HG03460 (cell line): ENCODE data around the gene TBATA.

Experiments
- ATAC-seq: cut with Tn5 transposase; IDR thresholded peaks from one replicate; pipeline ENCODE4 v1.9.1; 2021; ENCODE audit not compliant: unreplicated experiment

Gene TBATA

DNA sequence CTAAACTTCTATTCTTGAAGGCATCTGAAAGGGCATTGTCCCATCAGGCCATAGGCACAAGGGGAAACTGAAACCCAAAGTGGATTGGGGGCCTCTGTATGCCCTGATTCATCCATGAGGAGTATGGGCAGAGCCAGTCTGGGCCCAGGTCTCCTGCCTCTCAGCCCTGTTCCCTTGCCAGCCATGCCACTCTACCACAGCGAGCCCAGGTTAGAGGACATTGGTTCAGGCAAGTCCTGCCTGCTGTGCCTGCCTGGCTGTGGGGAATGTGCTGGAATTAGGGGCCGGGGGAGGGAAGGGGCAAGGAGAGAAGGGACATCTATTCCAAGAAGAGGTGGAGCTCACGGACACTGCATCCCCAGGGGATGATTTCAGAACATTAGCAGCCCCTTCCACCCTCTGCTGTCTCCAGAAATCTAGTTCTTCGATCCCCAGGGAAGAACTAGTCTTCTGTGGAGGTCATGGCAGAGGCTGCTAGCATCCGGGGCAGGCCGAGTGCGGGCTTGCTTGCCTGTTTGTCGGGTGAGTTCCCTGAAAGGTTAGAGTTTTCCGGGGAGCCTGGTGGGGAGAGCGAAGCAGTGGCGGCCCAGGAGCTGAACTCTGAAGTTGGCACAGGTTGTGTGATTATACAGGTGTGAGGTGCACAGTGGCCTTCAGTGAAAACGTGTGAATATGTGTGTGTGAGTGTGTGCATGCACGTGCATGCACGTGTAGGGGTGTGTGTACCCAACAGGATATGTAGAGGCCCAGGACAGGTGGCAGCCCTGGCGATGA lies 37.8 kb downstream of the TBATA start:
- ATAC-seq, result no peak

DNA sequence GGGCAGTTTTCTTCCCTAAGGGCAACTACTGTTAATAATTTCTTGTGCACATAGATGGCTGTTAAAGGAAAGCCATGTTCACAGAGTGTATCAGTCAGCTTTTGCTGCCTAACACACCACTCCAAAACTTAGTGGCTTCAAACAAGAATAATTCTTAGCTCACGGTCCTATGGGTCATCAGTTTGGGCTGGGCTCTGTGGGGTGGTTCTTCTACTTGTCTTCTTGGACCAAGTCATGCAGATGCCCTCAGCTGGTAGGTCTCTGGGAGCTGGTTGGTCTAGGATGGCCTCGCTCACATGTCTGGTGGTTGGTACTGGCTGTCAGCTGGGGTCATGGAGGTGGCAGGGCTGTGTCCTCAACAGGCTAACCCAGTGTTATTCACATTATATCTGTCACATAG lies 39.6 kb downstream of the TBATA start:
- ATAC-seq, result no peak

DNA sequence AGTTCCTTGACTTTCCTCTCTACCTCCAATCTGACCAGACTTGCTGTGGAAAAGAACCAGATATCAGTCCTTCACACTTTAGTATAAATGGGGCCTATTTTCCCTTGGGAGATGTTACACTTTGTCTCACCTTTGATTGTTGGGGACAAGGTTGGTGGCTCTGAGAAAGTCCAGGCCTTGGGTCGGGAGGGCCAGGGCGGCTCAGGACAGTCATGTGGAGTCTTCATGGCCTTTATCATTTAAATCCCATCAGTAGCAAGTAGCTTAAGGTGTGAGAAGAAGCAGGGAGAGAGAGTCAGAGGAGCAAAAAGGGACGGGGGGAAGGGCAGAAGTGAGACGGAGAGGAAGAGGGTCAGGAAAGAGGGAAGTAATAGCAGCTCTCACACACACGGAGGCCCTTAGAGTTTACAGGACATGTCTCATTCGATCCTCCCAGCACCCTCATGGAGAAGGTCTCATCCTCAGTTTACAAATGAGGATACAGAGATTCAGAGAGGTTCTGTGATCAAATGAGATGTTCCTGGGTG lies 40.5 kb downstream of the TBATA start:
- ATAC-seq, result no peak

DNA sequence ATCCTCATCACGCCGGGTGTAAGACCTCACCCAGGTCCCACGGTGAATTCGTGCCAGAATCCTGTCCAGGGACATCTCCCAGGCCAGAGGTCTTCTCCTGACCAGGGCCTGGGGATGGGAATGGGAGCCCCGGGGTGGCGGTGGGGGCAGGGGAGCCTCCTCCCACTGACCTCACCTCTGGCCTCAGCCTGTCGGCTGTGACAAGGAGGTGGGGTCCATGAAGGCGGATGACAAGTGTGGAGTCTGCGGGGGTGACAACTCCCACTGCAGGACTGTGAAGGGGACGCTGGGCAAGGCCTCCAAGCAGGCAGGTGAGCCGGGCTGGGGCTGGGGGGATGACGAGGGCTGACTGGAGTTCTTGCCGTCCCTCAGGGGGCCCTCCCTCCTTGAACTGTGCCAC lies 41.3 kb downstream of the TBATA start:
- ATAC-seq, result no peak

DNA sequence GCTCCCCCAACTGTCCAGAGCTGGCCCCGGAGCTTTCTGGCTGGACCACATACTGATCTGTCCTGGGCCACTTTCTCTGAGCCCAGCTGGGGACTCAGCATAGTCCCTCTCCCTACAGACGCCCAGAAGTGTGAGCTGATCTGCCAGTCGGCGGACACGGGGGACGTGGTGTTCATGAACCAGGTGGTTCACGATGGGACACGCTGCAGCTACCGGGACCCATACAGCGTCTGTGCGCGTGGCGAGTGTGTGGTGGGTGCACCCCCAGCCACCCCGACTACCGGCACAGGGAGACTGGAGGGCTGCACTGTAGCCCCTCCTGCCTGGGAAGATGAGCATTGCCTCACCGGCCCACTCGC lies 41.8 kb downstream of the TBATA start:
- no peak for ATAC-seq

DNA sequence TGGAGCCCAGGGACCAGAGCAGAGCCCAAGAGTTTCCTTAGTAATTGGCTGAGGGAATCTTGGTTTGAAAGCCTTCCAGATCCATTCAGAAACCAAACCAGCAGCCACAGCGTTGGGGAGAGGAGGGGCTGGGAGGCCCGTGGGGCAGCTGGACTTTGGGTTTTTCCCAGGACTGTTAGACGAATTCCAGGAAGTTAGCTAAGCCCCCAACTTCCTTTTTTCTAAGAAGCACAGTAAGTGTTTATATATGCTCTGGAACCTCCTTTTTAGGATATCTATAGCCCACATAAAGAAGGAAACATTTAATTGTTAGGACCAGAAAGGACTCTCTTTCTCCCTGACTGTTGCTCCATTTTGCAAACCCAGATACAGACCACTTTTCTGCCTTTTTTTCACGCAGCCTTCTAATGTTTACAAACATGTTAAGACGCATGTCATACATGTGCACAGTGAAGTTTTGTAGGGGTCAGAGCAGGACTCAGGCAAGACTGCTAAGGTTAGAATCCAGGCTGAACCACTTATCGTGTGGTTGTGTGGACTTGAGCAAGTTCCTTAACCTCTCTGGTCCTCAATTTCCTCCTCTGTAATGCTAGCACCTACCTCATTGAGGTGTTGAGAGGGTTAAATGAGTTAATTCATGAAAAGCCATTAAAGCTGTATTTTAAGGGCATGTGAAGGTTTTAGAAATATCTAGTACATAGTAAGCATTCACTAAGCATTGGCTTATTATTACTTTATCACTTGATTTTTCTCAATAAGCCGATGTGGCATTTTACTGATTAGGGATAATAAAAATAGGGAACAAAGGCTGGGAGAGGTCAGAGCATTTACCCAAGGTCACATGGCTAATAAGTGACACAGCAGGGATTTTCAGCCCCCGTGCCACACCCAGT lies 42.4 kb downstream of the TBATA start:
- ATAC-seq, result no peak

DNA sequence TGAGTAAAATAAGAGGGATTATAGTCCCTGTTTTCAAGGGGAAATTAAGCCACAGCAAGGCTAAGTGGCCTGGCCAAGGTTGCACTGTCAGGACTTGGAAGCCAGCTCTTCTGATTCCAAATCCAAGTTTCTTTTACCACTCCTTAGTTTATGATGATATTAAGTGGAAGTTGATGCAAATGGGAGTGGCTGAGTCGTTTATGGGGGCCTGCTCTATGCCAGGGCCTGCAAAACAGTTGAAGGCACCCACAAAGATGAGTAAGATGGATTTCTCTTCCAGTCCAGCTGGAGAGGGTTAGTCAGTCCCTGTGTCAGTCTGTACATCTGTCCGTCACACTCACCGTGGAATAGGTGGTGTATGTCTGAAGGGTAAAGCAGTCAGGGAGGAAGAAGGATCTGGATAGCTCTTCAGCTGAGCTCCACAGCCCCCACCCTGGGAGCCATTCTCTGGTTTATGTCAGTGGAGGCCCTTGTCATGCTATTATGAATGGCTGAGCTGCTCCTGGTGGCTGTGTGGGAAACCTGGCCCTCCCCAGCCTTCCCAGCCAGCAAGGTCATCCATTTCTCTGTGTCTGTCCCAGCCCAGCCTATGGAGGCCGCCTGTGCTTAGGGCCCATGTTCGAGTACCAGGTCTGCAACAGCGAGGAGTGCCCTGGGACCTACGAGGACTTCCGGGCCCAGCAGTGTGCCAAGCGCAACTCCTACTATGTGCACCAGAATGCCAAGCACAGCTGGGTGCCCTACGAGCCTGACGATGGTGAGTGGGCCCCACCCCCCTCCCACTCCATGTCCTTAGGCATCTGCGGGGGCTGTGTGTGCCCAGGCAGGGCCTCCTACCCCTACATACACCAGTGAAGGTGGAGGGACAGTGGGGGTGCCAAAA lies 44.5 kb downstream of the TBATA start:
- ATAC-seq, result no peak

DNA sequence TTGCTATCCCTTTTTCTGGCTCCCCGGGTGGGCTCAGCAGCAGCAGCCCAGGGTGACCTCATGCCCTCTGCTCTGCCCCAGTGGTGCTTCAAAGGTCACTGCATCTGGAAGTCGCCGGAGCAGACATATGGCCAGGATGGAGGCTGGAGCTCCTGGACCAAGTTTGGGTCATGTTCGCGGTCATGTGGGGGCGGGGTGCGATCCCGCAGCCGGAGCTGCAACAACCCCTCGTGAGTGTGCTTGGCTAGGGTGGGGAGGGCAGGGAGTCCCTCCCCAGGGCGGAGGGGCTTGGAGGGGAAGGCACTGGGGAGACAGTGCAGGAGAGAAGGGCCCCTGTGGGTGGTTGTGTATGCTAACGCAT lies 46.4 kb downstream of the TBATA start:
- ATAC-seq, result no peak

DNA sequence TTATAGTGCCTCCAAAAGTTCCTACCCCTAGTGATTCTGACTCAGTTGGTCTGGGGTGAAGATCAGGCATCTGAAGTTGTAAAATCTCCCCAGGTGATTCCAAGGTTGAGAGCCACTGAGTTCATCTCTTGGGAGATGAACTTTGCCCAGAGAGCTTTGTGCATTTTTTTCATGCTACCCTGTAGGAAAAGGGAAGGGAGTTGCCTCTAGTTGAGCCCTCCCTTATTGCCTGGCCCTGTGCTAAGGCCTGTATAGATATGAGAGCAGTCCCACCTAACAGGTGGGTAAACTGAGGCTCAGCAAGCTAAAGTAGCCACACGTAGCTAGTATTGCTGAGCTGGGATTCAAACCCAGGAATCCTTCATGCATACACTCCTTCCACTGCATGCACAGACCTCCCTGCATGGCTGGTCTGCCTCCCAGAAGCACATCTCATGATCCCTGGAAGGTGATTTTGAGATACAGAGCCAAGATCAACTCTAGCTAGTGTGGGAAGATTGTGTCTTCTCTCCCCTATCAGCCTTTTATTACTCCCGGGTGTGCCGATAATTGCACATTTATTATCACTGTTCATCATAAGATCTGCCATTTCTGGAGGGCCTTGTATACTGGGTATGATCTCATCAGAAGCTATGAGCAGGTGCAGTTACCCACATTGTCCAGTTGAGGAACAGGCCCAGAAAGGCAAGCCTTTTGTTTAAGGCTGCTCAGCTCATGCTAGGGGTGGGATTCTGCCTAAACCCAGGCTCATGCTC lies 47.0 kb downstream of the TBATA start:
- ATAC-seq, result no peak

DNA sequence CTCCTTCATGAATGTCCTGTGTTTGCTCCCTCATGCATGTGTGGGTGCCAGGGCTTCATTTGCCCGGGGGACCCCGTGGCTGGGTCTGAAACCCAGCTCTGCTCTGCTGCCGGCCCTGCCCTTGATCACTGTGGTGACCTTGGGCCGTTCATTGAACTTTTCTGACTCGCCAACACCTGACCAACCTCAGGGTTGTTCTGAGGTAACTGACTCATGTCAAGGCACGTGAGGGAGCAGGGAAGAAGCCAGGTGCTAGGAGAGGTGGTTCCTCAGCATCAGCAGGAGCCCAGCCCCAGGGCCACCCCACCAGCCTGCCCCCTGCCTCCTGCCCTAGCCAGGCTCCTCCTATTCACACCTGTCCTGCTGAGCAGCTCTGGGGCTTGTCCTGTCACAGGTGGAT lies 47.9 kb downstream of the TBATA start:
- ATAC-seq, result no peak

DNA sequence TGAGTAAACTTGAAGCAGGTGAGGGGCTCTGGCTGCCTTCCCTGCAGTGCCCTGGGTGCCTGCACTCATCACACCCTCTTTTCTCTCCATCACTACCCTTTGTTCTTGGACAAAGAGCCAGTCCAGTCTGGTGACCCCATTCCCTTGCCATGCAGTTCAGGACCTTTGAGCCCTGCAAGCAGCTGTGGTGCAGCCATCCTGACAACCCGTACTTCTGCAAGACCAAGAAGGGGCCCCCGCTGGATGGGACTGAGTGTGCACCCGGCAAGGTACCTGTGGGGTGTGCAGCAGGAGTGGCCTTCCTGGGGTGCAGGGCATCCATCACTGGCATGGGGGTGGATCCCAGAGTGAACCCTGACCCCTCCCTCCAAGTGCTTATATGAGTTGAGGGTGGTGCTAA lies 48.7 kb downstream of the TBATA start:
- no peak for ATAC-seq

DNA sequence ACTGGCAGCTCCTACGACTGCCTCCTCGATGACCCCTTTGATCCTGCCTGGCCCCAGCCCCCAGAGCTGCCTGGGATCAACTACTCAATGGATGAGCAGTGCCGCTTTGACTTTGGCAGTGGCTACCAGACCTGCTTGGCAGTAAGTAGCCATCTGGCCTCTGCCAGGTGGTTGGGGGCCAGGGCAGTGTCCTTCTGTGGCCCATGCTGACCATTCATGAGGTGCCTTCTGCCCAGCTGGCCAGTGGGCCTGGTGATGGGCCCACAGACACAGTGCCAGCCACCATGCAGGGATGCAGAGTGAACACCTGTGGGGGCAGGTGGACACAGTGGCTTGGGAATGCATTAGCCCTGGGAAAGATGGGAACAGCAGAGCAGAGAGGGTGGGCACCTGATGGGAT lies 50.0 kb downstream of the TBATA start:
- ATAC-seq, result no peak

DNA sequence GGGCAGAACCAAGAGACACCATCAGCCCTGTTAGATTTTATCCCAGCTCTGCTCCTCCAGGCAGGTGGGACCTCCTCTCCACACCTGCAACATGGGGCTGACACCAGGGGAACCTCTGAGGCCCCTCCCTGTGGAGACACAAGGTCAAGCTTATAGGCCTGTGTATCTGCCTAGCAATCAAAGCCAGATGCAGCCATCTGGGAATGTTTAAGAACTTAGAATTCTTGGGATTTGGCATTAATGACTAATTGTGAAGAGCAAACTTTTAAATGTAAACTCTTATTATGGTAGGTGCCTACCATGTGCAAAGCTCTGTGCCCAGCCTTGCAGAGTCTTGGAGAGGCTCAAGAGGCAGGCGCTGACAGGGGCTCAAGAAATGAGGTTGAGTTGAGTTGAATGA lies 52.1 kb downstream of the TBATA start:
- no peak for ATAC-seq

DNA sequence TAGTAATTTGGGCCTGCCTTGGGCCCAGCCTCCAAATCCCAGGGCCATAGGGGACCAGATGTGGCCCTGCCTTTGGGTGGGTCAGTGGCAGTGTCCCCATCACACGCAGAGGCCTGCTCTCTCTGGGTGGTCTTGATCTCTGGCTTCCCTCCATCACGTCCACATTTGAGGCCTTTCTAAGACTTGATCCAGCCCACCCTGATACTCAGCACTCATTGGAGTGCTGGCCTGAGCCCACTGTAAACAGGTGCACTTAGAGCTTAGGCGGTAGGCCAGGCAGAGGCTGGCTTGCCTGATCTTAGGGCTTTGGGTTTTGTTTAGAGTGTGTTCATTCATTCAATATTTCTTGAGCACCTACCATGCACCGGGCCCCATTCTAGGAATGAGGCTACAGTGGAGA lies 52.6 kb downstream of the TBATA start:
- no peak for ATAC-seq

DNA sequence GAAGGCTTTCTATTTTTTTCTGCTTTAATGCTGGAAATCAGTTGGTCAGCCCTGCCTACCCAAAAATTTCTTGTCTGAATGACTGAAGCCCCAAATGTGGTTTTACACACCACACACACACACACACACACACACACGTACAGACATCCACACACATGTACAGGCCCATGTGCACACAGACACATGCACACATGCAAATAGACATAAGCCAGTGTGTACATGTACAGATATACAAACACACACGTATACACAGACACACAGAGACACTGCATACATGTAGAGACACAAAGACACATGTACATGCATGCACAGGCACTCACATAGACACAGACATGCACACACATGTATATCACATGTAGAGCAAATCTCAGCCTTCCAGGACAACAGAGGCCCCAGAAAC lies 54.2 kb downstream of the TBATA start:
- ATAC-seq, result no peak

DNA sequence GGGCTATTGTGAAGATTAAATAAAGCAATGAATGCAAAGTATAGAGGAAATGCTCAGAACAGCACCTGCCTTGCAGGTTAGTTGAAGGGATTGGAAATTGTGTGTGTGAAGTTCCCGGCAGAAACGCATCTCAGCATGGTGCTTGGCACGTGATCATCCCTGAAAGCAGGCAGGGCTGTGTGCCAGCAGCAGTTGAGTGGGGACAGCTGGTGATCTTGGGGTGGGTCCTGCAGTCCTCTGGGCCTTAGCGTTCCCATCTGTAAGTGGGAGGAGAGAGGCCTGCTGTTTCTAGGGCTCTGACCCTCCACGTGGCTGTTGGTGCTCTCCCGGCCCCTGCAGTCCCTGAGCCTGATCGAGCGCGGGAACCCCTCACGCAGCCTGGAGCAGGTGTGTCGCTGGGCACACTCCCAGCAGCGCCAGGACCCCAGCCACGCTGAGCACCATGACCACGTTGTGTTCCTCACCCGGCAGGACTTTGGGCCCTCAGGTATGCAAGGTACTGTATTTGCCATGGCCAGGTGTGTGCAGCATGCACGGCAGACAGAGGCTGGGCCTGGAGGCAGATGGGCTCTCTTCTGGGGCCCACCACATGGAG lies 55.3 kb downstream of the TBATA start:
- ATAC-seq, result no peak

DNA sequence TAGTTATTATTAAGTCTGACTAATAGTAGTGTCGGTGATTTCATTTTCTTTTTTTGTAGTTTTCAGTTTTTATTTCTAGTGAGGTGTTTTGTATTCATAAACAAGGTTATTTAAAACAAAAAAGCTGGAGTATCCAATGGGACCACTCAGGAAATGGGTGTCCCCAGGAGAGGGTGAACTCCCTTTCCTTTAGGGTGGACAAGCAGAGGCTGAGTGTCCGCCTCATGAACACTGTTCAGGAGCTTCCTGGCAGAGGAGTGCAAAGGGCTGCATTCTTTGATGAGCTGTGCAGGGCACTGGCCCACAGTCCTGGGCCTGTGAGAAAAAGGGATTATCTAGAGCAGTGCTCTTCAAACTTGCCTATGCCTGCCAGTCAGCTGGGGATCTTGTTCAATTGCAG lies 56.8 kb downstream of the TBATA start:
- no peak for ATAC-seq

DNA sequence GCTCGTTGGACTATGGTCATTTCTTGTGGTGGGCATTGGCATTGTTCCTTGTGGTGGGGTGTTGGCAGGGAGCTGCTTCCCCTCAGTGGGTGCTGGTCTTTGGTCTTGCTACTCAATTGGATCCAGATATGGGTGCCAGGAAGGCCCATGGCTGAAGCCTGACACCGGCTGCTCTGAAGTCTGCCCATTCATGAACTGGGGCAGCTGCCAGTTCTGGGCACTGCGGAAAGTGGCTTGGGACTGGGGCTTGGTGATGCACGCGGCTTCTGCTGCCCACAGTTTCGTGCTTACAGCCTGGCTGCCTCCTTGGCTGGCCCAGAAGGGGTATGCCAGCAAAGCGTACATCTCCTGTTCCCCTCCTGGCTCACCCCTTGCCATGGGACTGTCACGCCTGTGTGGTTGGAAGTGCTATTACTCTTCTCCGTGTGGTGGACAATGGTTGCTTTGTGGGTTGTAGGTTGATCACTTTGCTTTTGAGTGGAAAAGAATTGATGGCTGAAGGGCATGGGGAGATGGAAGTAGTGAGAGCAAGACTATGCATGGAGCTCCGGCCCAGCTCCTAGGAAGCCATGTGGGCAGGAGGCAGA lies 58.2 kb downstream of the TBATA start:
- no peak for ATAC-seq

DNA sequence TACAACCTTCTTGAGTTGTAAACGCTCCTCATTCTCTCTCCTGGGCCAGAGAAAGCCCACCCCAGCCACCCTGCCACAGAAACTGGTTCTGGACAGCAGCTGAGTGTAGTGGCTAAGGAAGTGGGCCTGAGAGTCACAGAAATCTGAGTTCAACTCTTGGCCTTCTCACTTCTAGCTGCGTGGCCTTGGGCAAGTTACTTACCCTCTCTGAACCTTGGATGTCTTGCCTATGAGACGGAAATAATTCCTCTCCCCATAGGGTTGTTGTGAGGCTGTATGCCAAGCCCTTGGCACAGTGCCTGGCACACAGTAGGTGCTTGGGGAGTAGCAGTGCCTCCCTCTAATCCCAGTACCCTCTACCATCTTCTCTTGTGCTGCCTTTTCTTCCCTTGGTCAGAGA lies 61.4 kb downstream of the TBATA start:
- ATAC-seq, result no peak
